DMS53 treated with DMSO at 0.1 percent for 48 hours (cell line): ENCODE data around the gene PTPRT.
"Not testable (repeated sequence)": the region's sequence is repeated elsewhere in the genome, so short reads cannot be mapped to it uniquely, and the experiment has no call there.

ENCODE experiments used
- DNase-seq: peaks from one replicate; lab custom pipeline; 2025; ENCODE audit not compliant: unreplicated experiment; lab: John Stamatoyannopoulos, UW

The PTPRT gene

DNA sequence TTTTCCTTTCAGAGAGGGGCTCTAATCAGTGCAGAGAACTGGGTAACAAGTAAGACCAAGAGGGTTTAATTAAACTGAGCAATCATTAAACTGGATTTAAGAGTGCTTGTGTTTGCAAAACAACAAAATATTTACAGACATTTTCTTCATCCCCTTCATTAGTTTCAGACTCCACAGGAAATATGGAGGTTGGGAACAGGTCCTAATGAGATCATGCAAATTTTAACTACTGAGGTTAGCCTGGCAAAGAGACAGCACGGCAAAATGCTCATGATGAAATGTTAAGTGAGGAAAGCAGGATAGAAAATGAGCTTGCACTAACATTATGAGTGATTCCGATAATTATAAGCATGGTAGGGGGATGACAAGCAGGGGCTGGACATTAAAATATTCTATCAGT is 268.9 kb downstream of the PTPRT start:
- DNase-seq = no peak

- no peak for DNase-seq
These were observed 270.4 kb downstream of the PTPRT start for GRCh38 chr20:42919316-42919715.

GRCh38 chr20:42915081-42915480 is 274.6 kb downstream of the PTPRT start:
- DNase-seq = no peak

DNA sequence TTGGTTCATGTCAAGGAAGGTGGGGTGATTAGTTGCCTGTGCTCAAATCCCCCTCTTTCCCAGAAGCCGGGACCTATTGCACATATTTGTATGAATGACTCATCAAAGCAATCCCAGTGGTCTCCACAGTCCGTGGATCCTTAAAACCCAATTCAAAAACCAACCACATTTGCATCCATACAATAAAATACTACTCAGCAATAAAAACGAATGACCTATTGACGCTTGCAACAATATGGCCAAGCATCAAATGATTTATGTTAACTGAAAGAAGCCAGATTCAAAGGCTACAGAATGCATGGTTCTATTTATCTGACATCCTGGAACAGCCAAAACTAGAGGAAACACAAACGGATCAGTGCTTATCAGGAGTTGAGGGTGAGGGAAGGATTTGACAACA is 275.4 kb downstream of the PTPRT start:
- DNase-seq = no peak

DNA sequence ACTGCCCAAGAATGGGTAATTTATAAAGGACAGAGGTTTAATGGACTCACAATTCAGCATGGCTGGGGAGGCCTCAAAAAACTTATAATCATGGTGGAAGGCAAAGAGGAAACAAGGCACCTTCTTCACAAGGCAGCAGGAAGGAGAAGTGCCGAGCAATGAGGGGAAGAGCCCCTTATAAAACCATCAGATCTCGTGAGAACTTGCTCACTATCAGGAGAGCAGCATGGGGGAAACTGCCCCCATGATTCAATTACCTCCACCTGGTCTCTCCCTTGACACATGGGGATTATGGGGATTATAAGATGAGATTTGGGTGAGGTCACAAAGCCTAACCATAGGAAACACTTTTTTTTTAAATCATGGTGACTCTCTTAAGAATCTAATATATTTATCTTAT is 278.9 kb downstream of the PTPRT start:
- not testable (repeated sequence) for DNase-seq

- no peak for DNase-seq
These were observed 282.0 kb downstream of the PTPRT start for GRCh38 chr20:42907730-42908129.

DNA sequence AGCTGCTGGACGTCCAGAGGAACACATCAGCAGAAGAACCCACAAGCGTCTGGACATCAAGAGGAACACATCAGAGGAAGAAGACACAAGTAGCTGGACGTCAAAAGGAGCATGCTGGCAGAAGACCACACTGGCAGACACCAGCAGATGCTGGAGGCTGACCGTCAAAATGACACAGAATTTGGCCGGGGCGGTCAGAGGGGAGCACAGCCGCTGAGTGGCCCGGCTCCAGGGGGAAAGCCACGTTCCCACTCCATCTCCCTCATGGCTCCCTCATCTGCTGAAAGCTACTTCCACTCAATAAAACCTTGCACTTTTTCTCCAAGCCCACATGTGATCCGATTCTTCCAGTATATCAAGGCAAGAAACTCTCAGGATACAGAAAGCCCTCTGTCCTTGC is 283.6 kb downstream of the PTPRT start:
- no peak for DNase-seq

DNA sequence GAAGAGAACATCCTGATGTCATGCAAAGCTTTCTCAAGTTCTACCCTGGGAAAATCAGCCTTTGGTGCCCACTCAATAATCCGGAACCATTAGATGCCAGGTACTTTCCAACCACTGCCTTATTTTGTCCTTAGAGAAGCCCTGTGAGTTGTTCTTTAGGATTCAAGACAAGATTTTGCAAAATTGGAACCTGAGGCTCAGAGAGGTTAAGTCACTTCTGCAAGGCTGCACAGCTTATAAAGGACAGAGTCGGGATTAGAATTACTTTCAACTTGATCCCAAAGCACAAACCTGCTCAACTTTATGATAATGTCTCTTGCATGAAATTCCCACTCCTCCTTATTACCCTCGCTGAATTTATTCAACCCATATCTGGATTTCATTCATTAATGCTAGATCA is 287.2 kb downstream of the PTPRT start:
- no peak for DNase-seq

DNA sequence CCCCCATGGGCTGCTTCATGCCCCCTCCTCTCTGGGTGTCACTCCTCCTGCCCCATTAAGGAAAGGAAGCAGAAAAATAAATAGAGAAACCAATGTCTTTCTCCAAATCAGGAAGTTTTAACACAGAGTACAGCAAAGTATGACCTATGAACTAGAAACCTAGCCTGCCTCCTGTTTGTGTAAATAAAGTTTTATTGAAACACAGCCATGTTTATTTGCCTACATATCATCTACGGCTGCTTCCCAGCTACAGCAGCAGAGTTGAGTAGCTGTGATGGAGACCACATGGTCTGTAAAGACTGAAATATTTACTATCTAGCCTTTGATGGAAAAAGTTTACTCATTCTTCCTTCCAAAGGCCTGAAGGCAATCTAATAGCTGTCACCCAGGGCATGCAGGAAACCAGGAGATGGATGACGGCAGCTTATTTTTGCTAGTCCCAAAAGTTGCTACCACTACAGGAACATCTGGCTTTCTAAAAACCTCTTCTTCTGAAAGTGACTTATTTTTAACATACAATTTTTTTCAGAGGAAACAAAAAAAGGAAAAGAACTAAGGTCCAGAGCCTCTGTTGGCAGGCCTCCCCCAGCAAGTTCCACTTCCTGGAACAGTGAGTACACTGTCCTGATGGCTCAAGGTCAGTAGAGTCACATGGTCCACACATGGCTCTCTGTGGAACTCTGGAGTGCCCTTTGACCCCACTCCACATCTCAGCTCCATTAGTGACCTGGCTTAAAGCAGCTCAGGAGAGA is 287.8 kb downstream of the PTPRT start:
- DNase-seq = no peak

GRCh38 chr20:42900764-42901163 is 288.9 kb downstream of the PTPRT start:
- DNase-seq = not testable (repeated sequence)

DNA sequence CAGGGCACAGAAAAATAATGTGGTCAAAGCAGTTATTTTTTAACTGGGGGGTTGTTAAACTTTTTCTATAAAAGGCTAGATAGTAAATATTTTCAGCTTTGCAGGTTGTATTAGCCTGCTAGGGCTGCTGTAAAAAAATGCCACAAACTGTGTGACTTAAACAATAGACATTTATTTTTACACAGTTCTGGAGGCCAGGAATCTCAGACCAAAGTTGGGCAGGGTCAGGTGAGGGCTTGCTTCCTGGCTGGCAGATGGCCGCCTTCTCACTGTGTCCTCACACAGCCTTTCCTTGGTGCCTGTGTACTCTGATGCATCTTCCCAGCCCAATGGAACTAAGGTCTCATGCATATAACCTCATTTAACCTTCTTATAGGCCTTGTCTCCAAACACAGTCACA is 294.7 kb downstream of the PTPRT start:
- no peak for DNase-seq

GRCh38 chr20:42894483-42894882 is 295.2 kb downstream of the PTPRT start:
- no peak for DNase-seq

GRCh38 chr20:42889517-42889916 is 300.2 kb downstream of the PTPRT start:
- DNase-seq = no peak

GRCh38 chr20:42887281-42887680 is 302.4 kb downstream of the PTPRT start:
- no peak for DNase-seq

DNA sequence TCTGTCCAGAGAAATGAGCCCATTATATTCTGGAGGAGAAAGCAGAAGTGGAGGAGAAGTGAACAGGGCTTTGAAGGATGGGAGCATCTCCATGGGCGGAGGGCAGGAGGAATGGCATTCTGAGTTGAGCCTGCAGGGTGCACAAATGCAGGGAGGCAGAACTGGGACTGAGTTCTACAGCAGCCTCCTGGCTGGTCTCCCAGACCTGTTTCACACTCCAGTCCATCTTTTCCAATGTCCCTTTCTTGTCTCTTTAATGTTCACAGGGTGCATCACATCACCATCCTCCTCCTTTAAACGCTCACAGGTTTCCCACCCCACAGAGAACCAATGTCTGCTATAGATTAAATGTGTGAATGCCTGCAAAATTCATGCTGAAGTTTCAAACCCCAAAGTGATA is 302.9 kb downstream of the PTPRT start:
- no peak for DNase-seq

DNA sequence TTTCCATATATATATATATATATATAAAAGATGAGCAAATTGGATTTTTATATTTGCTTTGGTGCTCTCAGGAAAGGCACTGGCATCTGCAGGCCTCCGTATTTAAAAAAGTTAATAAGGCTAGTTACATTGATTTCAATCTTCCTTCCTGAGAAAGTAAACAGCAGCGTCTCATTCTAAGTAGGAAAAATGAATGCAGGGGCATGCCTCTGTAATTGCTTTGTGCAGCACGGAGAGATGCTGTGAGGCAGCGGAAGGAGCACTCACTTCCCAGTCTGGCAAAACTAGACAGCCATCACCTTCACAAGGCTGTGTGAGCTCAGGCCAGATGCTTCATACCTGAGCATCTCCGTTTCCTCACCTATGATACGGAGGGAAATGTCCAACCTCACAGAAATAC is 303.7 kb downstream of the PTPRT start:
- no peak for DNase-seq

- DNase-seq = no peak
These were observed 314.1 kb downstream of the PTPRT start for GRCh38 chr20:42875581-42875980.

GRCh38 chr20:42873259-42873658 is 316.4 kb downstream of the PTPRT start:
- no peak for DNase-seq

DNA sequence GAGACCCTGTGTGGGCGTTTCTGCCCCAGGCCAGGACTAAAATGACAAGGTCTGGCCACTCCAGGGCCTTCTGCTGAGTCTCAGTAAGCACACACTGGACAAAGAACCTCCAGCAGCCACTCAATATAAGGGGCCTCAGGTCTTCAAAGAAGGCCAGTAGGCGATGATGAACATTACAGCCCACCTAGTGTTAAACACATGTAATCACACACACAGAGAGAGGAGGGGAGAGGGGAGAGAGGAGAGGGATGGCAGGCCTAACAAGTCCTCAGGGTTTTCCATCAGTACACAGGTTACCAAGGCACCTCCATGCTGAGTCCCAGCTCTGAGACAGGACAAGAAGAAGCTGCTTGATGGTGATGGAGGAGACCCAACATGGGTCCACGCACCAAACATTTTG is 325.6 kb downstream of the PTPRT start:
- DNase-seq = no peak

DNA sequence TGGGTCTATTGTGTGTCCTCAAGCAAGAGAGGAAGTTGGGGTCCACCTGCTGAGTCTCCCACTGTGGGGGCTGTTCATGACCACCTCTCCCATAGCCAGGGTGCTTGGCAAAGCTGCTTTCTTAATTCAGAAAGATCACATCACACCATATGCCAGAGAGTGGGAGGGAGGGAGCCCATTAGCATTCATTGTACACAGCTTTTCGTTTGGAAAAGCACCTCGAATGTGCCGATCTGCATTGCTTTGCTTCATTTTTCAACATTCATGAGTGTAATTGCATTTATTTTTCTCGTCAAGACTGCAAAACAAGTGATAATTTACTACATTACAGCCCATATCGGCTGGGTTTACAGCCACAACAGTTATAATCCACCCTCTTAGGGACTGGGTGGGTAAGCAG is 327.3 kb downstream of the PTPRT start:
- no peak for DNase-seq

DNA sequence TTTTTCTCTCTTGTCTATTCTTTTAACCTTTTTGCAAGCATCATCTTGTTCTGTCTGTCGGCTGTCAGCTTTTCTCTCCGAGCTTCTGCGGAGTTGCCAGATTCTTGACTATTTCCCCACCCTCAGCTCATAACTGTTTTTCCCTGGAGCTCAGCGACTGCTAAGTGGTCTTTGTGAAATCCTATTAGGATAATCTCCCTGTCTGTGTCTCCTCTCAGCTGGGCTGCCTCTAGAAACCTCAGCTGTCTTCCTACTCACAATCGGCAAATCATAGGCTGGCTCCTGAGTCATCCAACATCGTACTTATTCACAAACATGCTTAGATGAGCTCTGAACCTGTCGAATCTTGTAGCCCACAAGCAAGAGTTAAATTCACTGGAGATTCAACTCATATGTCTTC is 332.3 kb downstream of the PTPRT start:
- DNase-seq = no peak

DNA sequence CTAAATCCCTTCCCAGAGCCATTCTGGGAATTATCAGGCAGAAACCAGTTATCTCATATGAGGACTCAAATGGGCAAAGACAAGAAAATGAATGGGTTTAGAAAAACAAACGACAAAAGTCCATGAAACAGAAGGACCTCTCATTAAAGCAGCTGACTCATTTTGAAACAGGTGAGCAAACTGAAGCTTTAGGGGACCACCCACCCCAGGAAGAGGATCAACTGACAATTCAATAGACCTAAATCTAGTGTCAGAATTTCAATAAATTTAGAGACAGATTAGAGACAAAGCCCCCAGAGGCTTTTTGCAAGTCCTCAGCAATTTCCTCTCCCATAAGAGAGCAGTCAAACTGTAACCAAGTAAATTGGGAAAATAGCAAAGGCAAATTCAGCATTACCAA is 333.8 kb downstream of the PTPRT start:
- no peak for DNase-seq

- no peak for DNase-seq
These were observed 337.0 kb downstream of the PTPRT start for GRCh38 chr20:42852691-42853090.
